Heart left ventricle (tissue), 16 donors: ENCODE results near the gene TRAPPC2. TPM values are rescaled to one million over a fixed set of nuclear protein-coding genes. Genes with fewer than 3 reads are reported as not detected.

Experiments used
- ATAC-seq, 4 donors: fragments of 200-7000 bp; cut with Tn5 transposase; one replicate each; pipeline ENCODE4 v1.9.1; 2020 to 2022; ENCODE audit warnings: moderate library complexity in 4 of 4, mild to moderate bottlenecking in 3 of 4, moderate number of reproducible peaks in 1 of 4
- DNase-seq, 5 donors: peaks; one replicate each; pipeline ENCODE4 v3.0.0-alpha.2; 2020
- H3K27ac ChIP-seq, 12 donors: fragments of 200-600 bp; sonication (generic) in 4 of 12; one replicate each; pipeline versions ENCODE4 v1.5.0 to v1.8.0; 2016 to 2022; ENCODE audit warnings: mild to moderate bottlenecking in 2 of 12
- H3K27me3 ChIP-seq, 9 donors: fragments of 200-600 bp; sonication (generic) in 2 of 9; one replicate each; pipeline versions ENCODE4 v1.5.1 to v1.8.0; 2016 to 2022; ENCODE audit warnings: mild to moderate bottlenecking in 3 of 9
- H3K36me3 ChIP-seq, 9 donors: fragments of 200-600 bp; sonication (generic) in 2 of 9; one replicate each; pipeline versions ENCODE4 v1.5.0 to v1.8.0; 2018 to 2022; ENCODE audit warnings: mild to moderate bottlenecking in 2 of 9
- H3K4me1 ChIP-seq, 12 donors: fragments of 200-600 bp; sonication (generic) in 4 of 12; one replicate each; pipeline versions ENCODE4 v1.5.0 to v1.8.0; 2016 to 2022; ENCODE audit warnings: mild to moderate bottlenecking in 3 of 12
- H3K4me3 ChIP-seq, 12 donors: fragments of 200-600 bp; sonication (generic) in 4 of 12; one replicate each; pipeline versions ENCODE4 v1.5.0 to v1.8.0; 2017 to 2022; ENCODE audit warnings: mild to moderate bottlenecking in 9 of 12, moderate library complexity in 4 of 12
- H3K9me3 ChIP-seq, 12 donors: fragments of 200-600 bp; sonication (generic) in 4 of 12; one replicate each; pipeline versions ENCODE4 v1.5.0 to v1.8.0; 2016 to 2022; ENCODE audit warnings: mild to moderate bottlenecking in 1 of 12
- CTCF ChIP-seq, 12 donors: fragments of 200-600 bp; sonication (generic) in 4 of 12; IDR thresholded peaks; one replicate each; pipeline versions ENCODE4 v1.5.0 to v1.8.0; 2018 to 2022; ENCODE audit warnings: antibody characterized with exemption in 12 of 12, mild to moderate bottlenecking in 5 of 12
- POLR2A ChIP-seq, 2 donors: fragments of 450-650 bp; IDR thresholded peaks; one replicate each; pipeline ENCODE4 v1.6.1; 2017; ENCODE audit warnings: antibody characterized with exemption in 2 of 2, mild to moderate bottlenecking in 2 of 2, moderate library complexity in 2 of 2
- WGBS, 4 donors: extraction: QIAGEN DNeasy Blood & Tissue Kit in 2 of 4; methylation state at CpG; one replicate each; pipeline versions ENCODE4 v1.1.5 to v1.1.7; 2013 to 2018; 5-methylcytosine and 5-hydroxymethylcytosine counted together
- intact Hi-C, 10 donors: fragments of 100-400 bp; cut with DNase I; formaldehyde crosslinking; loops; one replicate each; pipeline versions ENCODE4 v1.11.1 to v1.14.2; 2022
- polyA plus RNA-seq, 2 donors: library from polyadenylated mRNA; stranded (reverse); fragments of 200-250 nt; gene quantifications; one replicate each; pipeline ENCODE4 v1.2.3, GENCODE V29; 2013
- total RNA-seq, 9 donors: library from RNA; depleted of rRNA in 2 of 9; stranded (reverse); fragments of >200 nt in 2 of 9; fragmentation: NEBNext Ultra II Directional in 3 of 9; extraction: Animal tissue kit (Norgen Biotek cat#: 25700) in 3 of 9; gene quantifications; one replicate each; pipeline versions ENCODE4 v1.1.0 to v1.2.4, GENCODE V29; 2016 to 2023
- donor health status: ischemic (EF 13 %, LVEDD 7.1; RV severe dilation, severe dysfunction).
- donor health status: healthy with polysubstance abuse.
- donor health status: DM: no; HTN: yes; CAD: no.
- donor health status: DM: no; HTN: no; CAD: no.
- donor health status: ischemic (EF 25% LVEDD 6.9; RV normal size, moderate dysfunction).
- donor health status: ischemic (EF 25% LVEDD 5.7; RV mildly dilated, moderate dysfunction).
- donor health status: healthy.
- donor health status: DM: yes; HTN: yes; CAD: no.
- donor health status: ischemic (EF 35%, LVEDD 5.7; RV mildly dilated, moderate dysfunction).
- donor health status: nonischemic (EF 11% LVEDD 7.7; RV severe dilation, severe dysfunction).
- donor health status: DM: yes; HTN: yes; CAD: no.
- donor health status: PGD.
- donor health status: ischemic (EF 29% LVEDD 5.4; RV normal size, mild dysfunction).
- donor health status: nonischemic (EF 23%, LVEDD 6.1; RV moderate dilation, normal function).

The TRAPPC2 gene
- total and polyA plus RNA-seq, 11 donors, result 3.5 to 11.1 (median 5.2) TPM

GRCh38 chrX:13747836-13748235 lies 13.4 kb upstream of the TRAPPC2 start:
- ATAC-seq (peak in 3 of 4 donors; percentile 29 to 56 (median 49)), DNase-seq (no peak)
- Histone ChIP-seq H3K4me3 (no peak overlapping the region), H3K27me3 (peaks cover 0 to 2% (median 0%) of the 10 kb centered on the region in 9 donors), H3K27ac (no peak overlapping the region), H3K4me1 (peaks cover 0 to 5% (median 0%) of the 10 kb centered on the region in 12 donors), H3K9me3 (no peaks in the 10 kb centered on the region), H3K36me3 (peaks cover 0 to 77% (median 42%) of the 10 kb centered on the region in 9 donors)
- 33 to 65% (median 42%) methylated on average over 2 of the region's 2 CpGs for WGBS, 4 donors
- TF ChIP-seq CTCF (IDR thresholded peaks at IDR 0.05), result peak in 11 of 12 donors; percentile 22 to 55 (median 45)
- no peak for TF ChIP-seq POLR2A (IDR thresholded peaks at IDR 0.05)
- intact Hi-C loops, result loop anchor here in 9 of 10 donors (2.0 to 10.0 kb wide), 7 partner anchors 89 to 933 kb away; no protein-coding TSS in a partner anchor

DNA sequence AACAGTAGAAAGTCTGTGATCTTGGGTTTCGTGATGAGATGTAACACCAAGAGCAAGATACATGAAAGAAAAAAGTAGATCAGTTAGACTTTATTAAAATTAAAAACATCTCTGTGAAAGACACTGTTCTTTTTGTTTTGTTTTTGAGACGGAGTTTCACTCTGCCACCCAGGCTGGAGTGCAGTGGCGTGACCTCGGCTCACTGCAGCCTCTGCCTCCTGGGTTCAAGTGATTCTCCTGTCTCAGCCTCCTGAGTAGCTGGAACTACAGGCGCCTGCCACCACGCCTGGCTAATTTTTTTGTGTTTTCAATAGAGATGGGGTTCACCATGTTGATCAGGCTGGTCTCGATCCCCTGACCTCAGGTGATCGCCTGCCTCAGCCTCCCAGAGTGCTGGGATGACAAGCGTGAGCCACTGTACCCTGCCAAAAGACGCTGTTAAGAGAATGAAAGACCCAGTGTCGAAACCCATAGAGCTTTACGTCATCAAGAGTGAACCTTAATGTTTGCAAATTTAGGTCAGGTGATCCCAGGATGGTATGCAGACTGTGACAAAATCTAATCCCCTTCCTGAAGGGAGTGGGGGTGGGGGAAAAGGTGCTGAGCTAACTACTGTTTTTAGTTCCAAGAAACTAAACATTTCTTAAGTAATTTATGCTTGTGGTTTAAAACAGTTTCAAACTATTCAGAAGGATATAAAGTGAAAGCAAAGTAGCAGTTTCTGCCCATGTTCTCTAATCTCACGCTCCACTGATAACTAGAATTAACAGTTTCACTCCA lies 8.2 kb upstream of the TRAPPC2 start:
- ATAC-seq (no peak), DNase-seq (no peak)
- H3K4me3 ChIP-seq, result peak overlapping the region in 1 of 12 donors; percentile 25
- no peaks in the 10 kb centered on the region for H3K9me3 ChIP-seq
- 80 to 90% (median 85%) methylated on average over 13 of the region's 13 CpGs for WGBS, 4 donors
- peaks cover 0 to 2% (median 0%) of the 10 kb centered on the region in 9 donors for H3K27me3 ChIP-seq
- intact Hi-C loops, result loop anchor here in 3 of 10 donors (10.0 kb wide), 2 partner anchors 238 to 928 kb away; no protein-coding TSS in a partner anchor
- H3K27ac ChIP-seq, result peak overlapping the region in 1 of 12 donors; percentile 42
- H3K36me3 ChIP-seq, result peaks cover 0 to 64% (median 37%) of the 10 kb centered on the region in 9 donors
- peaks cover 0 to 7% (median 0%) of the 10 kb centered on the region in 12 donors for H3K4me1 ChIP-seq
- TF ChIP-seq POLR2A (IDR thresholded peaks at IDR 0.05) (no peak), CTCF (IDR thresholded peaks at IDR 0.05) (no peak)

- 82 to 86% (median 83%) methylated on average over 6 of the region's 6 CpGs for WGBS, 4 donors
These were observed 7.3 kb upstream of the TRAPPC2 start for GRCh38 chrX:13741695-13742094.

More at GRCh38 chrX:13741695-13742094, 7.3 kb upstream of the TRAPPC2 start:
- peaks cover 0 to 2% (median 0%) of the 10 kb centered on the region in 9 donors for H3K27me3 ChIP-seq
- peaks cover 0 to 66% (median 32%) of the 10 kb centered on the region in 9 donors for H3K36me3 ChIP-seq
- DNase-seq (no peak), ATAC-seq (no peak)
- peaks cover 0 to 9% (median 0%) of the 10 kb centered on the region in 12 donors for H3K4me1 ChIP-seq
- no peaks in the 10 kb centered on the region for H3K9me3 ChIP-seq
- intact Hi-C loops, result loop anchor here in 3 of 10 donors (10.0 kb wide), 2 partner anchors 237 to 927 kb away; no protein-coding TSS in a partner anchor
- H3K27ac ChIP-seq, result no peak overlapping the region
- H3K4me3 ChIP-seq, result no peak overlapping the region
- TF ChIP-seq CTCF (IDR thresholded peaks at IDR 0.05) (no peak), POLR2A (IDR thresholded peaks at IDR 0.05) (no peak)
